DMS79 (cell line): Measurements from ENCODE around the gene CERKL.

ENCODE experiments used
- DNase-seq: peaks from one replicate; lab custom pipeline; 2025; lab: John Stamatoyannopoulos, UW

CERKL gene

DNA sequence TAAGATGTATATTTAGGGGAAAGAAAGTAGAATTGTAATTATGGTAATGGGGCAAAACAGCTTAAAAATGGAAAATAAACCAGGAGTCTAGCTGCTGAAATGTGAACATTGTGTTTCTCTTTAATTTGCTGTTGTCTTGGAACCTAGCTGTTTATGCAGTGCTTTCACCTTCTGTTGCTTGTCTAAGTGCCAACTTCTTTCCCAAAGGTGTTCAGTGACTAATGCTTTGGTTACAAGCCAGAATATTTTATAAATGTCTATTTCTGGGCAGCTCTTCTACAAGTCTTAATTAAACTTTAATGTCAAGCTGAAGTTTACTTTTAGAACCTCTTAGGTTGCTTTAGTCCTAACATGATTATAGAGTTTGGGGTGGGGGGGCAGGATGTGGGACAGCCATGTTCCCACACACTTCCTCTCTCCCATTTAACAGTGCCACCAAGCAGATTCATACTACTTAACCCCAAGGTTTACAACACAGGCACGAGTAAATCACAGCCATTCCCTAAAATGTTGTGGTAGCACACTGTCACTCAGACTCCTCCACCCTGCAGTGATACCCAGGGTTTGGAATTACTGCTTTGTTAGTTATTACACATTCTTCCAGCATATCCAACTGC lies 139.1 kb downstream of the CERKL start:
- DNase-seq, result no peak

DNA sequence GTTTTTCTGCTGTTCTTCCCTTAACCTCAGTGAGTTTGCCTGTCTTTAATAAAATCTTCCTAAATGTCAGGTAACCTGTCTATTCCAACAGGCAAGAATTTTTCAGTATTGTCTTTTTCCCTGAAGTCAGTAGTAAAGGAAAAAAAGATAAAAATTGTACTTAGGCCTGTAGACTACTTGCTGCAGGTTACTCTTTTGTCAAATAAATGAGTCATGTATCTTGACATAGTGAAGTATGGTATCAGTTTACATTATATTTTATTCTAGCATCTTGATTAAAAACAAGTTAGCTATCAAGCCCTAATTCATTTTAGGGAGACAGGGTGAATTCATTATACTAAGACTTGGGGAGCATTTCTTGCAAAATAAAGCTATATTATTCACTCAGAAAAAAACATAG lies 139.9 kb downstream of the CERKL start:
- DNase-seq, result no peak

DNA sequence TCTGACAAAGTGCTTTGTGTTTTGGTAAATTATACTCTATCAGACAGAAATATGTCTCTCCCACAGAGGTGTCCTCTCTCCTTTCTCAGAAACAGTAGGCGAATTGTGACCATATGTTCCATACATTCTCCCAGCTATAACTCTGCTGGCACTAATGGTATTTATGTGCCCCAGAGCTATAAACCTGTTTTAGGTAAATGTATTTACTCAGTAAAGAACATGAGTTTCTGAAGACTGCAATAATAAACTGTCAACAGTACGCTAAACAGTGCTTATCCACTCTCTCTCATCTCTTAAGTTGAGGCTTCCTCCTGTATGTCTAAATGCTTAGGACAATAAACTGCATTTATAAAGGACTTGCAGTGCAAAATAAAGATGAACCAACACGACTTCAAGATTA lies 141.2 kb downstream of the CERKL start:
- no peak for DNase-seq

DNA sequence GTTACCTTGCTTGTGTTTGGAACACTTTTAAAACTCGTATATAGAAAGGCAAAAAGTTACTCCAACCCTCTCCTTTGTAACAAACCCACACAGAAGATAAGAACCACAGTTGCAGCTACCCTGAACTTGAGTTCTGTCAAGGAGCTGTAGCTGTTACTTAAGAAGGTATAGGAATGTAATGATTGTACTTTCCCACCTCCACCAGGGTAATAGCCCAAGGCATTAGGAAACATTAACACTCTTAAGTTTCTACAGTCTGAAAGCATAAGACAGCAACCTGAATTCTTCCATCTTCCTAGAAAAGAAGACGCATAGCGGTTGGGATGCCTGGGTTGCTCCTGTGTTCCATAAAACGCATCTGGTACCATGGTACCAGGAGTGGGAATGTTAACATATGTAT lies 156.7 kb downstream of the CERKL start:
- no peak for DNase-seq

DNA sequence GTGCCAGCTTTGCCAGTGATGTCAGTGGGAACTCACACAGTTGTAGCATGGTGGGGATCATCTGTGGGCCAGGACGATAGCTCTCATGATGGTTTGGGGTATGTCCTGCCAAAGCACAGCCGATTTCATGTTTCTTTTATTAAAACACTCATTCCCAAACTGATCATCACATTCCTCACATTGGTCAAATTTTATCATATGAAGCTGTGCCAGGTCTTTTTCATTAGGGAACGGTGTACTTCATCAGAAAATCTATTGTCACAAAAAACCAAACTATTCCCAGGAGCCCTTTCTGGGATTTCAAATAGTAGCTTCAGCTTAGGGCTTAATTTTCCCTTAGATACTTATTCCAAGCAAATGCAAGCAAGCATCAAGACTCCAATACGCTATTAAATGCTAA lies 157.7 kb downstream of the CERKL start:
- no peak for DNase-seq
